Measurements from ENCODE around the gene MORN1. TPM values are rescaled to one million over a fixed set of nuclear protein-coding genes. Genes with fewer than 3 reads are reported as not detected.

Gene MORN1
- total and polyA plus RNA-seq, 2 of the 8 experiments (the other 6 are each of a cell fraction or from before 2014, with no cell fraction given): 5.0 to 9.1 TPM

GRCh38 chr1:2341706-2342383, 49.5 kb downstream of the MORN1 start:
- H3K79me2 ChIP-seq (ENCODE audit: control insufficient read depth in 1 of 2, insufficient read depth in 2 of 2, low read length in 2 of 2): no peaks in the 10 kb centered on the region
- H3K36me3 ChIP-seq (ENCODE audit: control insufficient read depth in 2 of 4, insufficient read depth in 4 of 4, low read length in 3 of 4): no peaks in the 10 kb centered on the region
- H3K4me3 ChIP-seq (ENCODE audit: extremely low read depth in 1 of 4, insufficient read depth in 2 of 4, low read depth in 3 of 4, low read length in 4 of 4): no peak overlapping the region
- no peak overlapping the region for H3K14ac ChIP-seq (ENCODE audit: insufficient read length)
- H2BK120ac ChIP-seq (replicated peaks; ENCODE audit: low read depth, low read length): no peak overlapping the region
- POLR2A ChIA-PET (ENCODE audit: partially characterized antibody): no interaction called here
- no peak for TF ChIP-seq USF2 (IDR thresholded peaks at IDR 0.05; ENCODE audit: low read length)
- no peak for TF ChIP-seq JUND (IDR thresholded peaks at IDR 0.05; ENCODE audit: low read length)
- TF ChIP-seq CREB1 (IDR thresholded peaks at IDR 0.05): no peak
- TF ChIP-seq CBX8 (IDR thresholded peaks at IDR 0.05; ENCODE audit: borderline replicate concordance, low read depth, low read length): no peak
- TF ChIP-seq BACH1 (IDR thresholded peaks at IDR 0.05; ENCODE audit: low read length): no peak
- TF ChIP-seq GTF2F1 (IDR thresholded peaks at IDR 0.05; ENCODE audit: borderline replicate concordance, low read depth, low read length): no peak
- no peak for TF ChIP-seq CHD2 (IDR thresholded peaks at IDR 0.05; ENCODE audit: low read length)
- TF ChIP-seq POLR2AphosphoS5 (IDR thresholded peaks at IDR 0.05; ENCODE audit: low read depth, low read length): no peak
- H4K8ac ChIP-seq (ENCODE audit: extremely low read depth, insufficient read depth, low read length): no peak overlapping the region
- H2AK5ac ChIP-seq (ENCODE audit: low read depth, low read length): no peak overlapping the region
- H3K4me2 ChIP-seq (ENCODE audit: insufficient read depth in 1 of 2, low read depth in 2 of 2, low read length in 2 of 2): no peak overlapping the region
- H2BK5ac ChIP-seq (ENCODE audit: low read depth, low read length): no peak overlapping the region; the same call in 1 of the 2 replicates
- no peaks in the 10 kb centered on the region for H3K27me3 ChIP-seq (replicated peaks in 1 of 4; ENCODE audit: control insufficient read depth in 3 of 4, extremely low read depth in 1 of 4, insufficient read depth in 3 of 4, low read length in 3 of 4)
- no peak overlapping the region for H2BK12ac ChIP-seq (ENCODE audit: low read depth, low read length)
- no peaks in the 10 kb centered on the region for H3K23me2 ChIP-seq (ENCODE audit: low read depth, low read length)
- H2BK15ac ChIP-seq (ENCODE audit: low read length): no peak overlapping the region
- no peak for FAIRE-seq
- H3K4ac ChIP-seq (replicated peaks; ENCODE audit: insufficient read length, low read depth, low read length): no peak overlapping the region
- WGBS, 2 experiments (ENCODE audit: extremely low coverage in 1 of 2, insufficient coverage in 1 of 2, insufficient read length in 1 of 2, insufficient replicate concordance in 2 of 2, low coverage in 1 of 2, low lambda C conversion rate in 2 of 2, missing lambda C conversion rate in 1 of 2): 92% methylated on average over 25 of the region's 29 CpGs; no CpG with 5 or more reads in 1 of the 2 experiments
- H4K91ac ChIP-seq (replicated peaks; ENCODE audit: insufficient read length, low read length): no peak overlapping the region
- no peak overlapping the region for H3K27ac ChIP-seq (ENCODE audit: low read depth, low read length)
- no peak overlapping the region for H3K18ac ChIP-seq (ENCODE audit: extremely low read depth, low read length)
- DNase-seq (ENCODE audit: low read depth in 1 of 2, low spot score in 2 of 2): no peak
- no peak overlapping the region for H3K9ac ChIP-seq (replicated peaks in 1 of 4; ENCODE audit: extremely low read depth in 1 of 4, low read depth in 3 of 4, low read length in 3 of 4)
- H3K79me1 ChIP-seq (ENCODE audit: low read depth, low read length): no peaks in the 10 kb centered on the region
- no peak overlapping the region for H2AFZ ChIP-seq (ENCODE audit: low read length)
- H4K20me1 ChIP-seq (replicated peaks in 1 of 2; ENCODE audit: control insufficient read depth in 1 of 2, insufficient read depth in 2 of 2, low read length in 2 of 2): peaks cover 0 to 3% of the 10 kb centered on the region in 2 experiments
- no peaks in the 10 kb centered on the region for H3K4me1 ChIP-seq (replicated peaks in 1 of 4; ENCODE audit: control insufficient read depth in 3 of 4, insufficient read depth in 4 of 4, low read length in 3 of 4)
- H3K23ac ChIP-seq (ENCODE audit: insufficient read length): no peak overlapping the region
- H3K9me3 ChIP-seq (ENCODE audit: insufficient read depth in 2 of 2, low read depth in 1 of 2, low read length in 1 of 2): no peaks in the 10 kb centered on the region
- CTCF ChIA-PET (ENCODE audit: partially characterized antibody): interaction anchor here (0.6 to 1.8 kb wide), 5 partner anchors 26 to 793 kb away, joined by 3 to 6 read pairs (median 3); no protein-coding TSS in a partner anchor
- no peak overlapping the region for H2BK20ac ChIP-seq (ENCODE audit: low read length)
- no peak overlapping the region for H3K56ac ChIP-seq (replicated peaks; ENCODE audit: insufficient read length, low read depth, low read length)
- no peak overlapping the region for H4K5ac ChIP-seq (ENCODE audit: insufficient read length, low read depth, low read length)

Data from H1 (cell line).